Endothelial cell of umbilical vein (primary cell): ENCODE results near the gene MAEL. TPM values are rescaled to one million over a fixed set of nuclear protein-coding genes. Genes with fewer than 3 reads are reported as not detected.

Experiments used
- BruUV-seq: library from RNA; stranded (reverse); fragments of 400-500 nt; replicated peaks from 2 replicates; lab custom pipeline; 2021; lab: Mats Ljungman, UMichigan
- CTCF ChIA-PET: fragments of 300-600, 350-600 bp; sonication (Branson Sonifier 250); formaldehyde crosslinking; loops from one replicate; lab custom pipeline; 2021; ENCODE audit warnings: antibody characterized with exemption, inconsistent platforms; lab: Charles Lee
- POLR2A ChIA-PET: fragments of 300-600, 350-600 bp; sonication (Branson Sonifier 250); formaldehyde crosslinking; loops from one replicate; lab custom pipeline; 2021; ENCODE audit warnings: antibody characterized with exemption, inconsistent platforms; lab: Charles Lee
- DNase-seq: peaks from one replicate; pipeline ENCODE4 v3.0.0-alpha.2; 2011; ENCODE audit warnings: low read depth, low spot score
- FAIRE-seq: peaks from 2 replicates; lab custom pipeline; 2011; peaks lifted over from hg19 to GRCh38; lab: Jason Lieb, UNC
- H2AFZ ChIP-seq: 2 replicates; pipeline ENCODE4 v1.6.0; 2012; ENCODE audit warnings: low read depth, low read length, control low read depth, inconsistent platforms
- H3K27ac ChIP-seq: 2 replicates; pipeline ENCODE4 v1.5.1; 2011; ENCODE audit warnings: low read depth, mild to moderate bottlenecking, control low read depth, low read length, moderate library complexity; ENCODE audit not compliant: insufficient read depth
- H3K27me3 ChIP-seq, 2 experiments: 2 replicates each; pipeline versions ENCODE4 v1.6.0 to v1.6.1; 2011; ENCODE audit warnings: low read length in 2 of 2, mixed read lengths in 1 of 2; ENCODE audit not compliant: control insufficient read depth in 2 of 2, insufficient read depth in 2 of 2
- H3K36me3 ChIP-seq, 2 experiments: 2 replicates in 1 of 2; 3 replicates in 1 of 2; pipeline ENCODE4 v1.5.1; 2011; ENCODE audit warnings: low read length in 2 of 2, mild to moderate bottlenecking in 1 of 2, moderate library complexity in 1 of 2; ENCODE audit not compliant: control insufficient read depth in 2 of 2, insufficient read depth in 2 of 2; ENCODE audit errors: extremely low read depth in 1 of 2
- H3K4me1 ChIP-seq: 3 replicates; pipeline ENCODE4 v1.5.1; 2011; ENCODE audit warnings: mild to moderate bottlenecking, low read length; ENCODE audit not compliant: control insufficient read depth, insufficient read depth; ENCODE audit errors: extremely low read depth
- H3K4me2 ChIP-seq: 2 replicates; pipeline ENCODE4 v1.6.1; 2011; ENCODE audit warnings: low read length, control low read depth, mixed read lengths; ENCODE audit not compliant: insufficient read depth
- H3K4me3 ChIP-seq, 3 experiments: fragments of 200-600 bp in 1 of 3; sonication (generic), shearing (Covaris generic) in 1 of 3; replicated peaks in 1 of 3; 2 replicates each; pipeline ENCODE4 v1.5.1; 2011 to 2016; ENCODE audit warnings: control low read depth in 3 of 3, low read length in 3 of 3, mild to moderate bottlenecking in 2 of 3, inconsistent platforms in 1 of 3, low read depth in 1 of 3, moderate library complexity in 1 of 3; ENCODE audit not compliant: insufficient read depth in 1 of 3
- H3K79me2 ChIP-seq: 2 replicates; pipeline ENCODE4 v1.6.0; 2012; ENCODE audit warnings: low read length, inconsistent platforms; ENCODE audit not compliant: control insufficient read depth, insufficient read depth
- H3K9ac ChIP-seq: replicated peaks from 2 replicates; pipeline ENCODE3; 2011; ENCODE audit warnings: low read length, control low read depth; ENCODE audit not compliant: insufficient read depth; ENCODE audit errors: extremely low read depth
- H3K9me1 ChIP-seq: replicated peaks from 3 replicates; pipeline ENCODE4 v1.6.0; 2011; ENCODE audit warnings: mild to moderate bottlenecking, low read length; ENCODE audit not compliant: control insufficient read depth, insufficient read depth; ENCODE audit errors: extremely low read depth
- H3K9me3 ChIP-seq: replicated peaks from 2 replicates; pipeline ENCODE4 v1.5.1; 2012; ENCODE audit warnings: low read length, inconsistent platforms; ENCODE audit not compliant: control insufficient read depth, insufficient read depth
- H4K20me1 ChIP-seq: replicated peaks from 2 replicates; pipeline ENCODE3; 2011; ENCODE audit warnings: mild to moderate bottlenecking, low read length; ENCODE audit not compliant: control insufficient read depth, insufficient read depth; ENCODE audit errors: extremely low read depth
- FOS ChIP-seq: IDR thresholded peaks from 2 replicates; pipeline ENCODE4 v1.6.1; 2011; ENCODE audit warnings: mild to moderate bottlenecking, low read length, moderate library complexity, borderline replicate concordance; ENCODE audit not compliant: insufficient read depth
- GATA2 ChIP-seq: IDR thresholded peaks from 2 replicates; pipeline ENCODE4 v1.7.0; 2011; ENCODE audit warnings: low read depth, mild to moderate bottlenecking, moderate library complexity, mixed read lengths, low read length; ENCODE audit not compliant: insufficient read length, insufficient read depth
- JUN ChIP-seq: IDR thresholded peaks from 2 replicates; pipeline ENCODE4 v1.6.1; 2011; ENCODE audit warnings: borderline replicate concordance, low read depth; ENCODE audit not compliant: insufficient read length, insufficient read depth
- MYC ChIP-seq: IDR thresholded peaks from one replicate; pipeline ENCODE4 v1.6.1; 2011; ENCODE audit warnings: mild to moderate bottlenecking, low read depth, low read length
- POLR2AphosphoS5 ChIP-seq: IDR thresholded peaks from 2 replicates; pipeline ENCODE4 v1.6.1; 2012; ENCODE audit warnings: low read depth, mild to moderate bottlenecking, control low read depth, low read length, moderate library complexity; ENCODE audit not compliant: insufficient read depth
- dilution Hi-C: fragments of 300-500 bp; cut with MboI; formaldehyde crosslinking; loops from one replicate; pipeline ENCODE4 v1.15.0; 2019; ENCODE audit warnings: low sequenced_read_pairs; ENCODE audit not compliant: extremely low pct_ligation_motif_present
- intact Hi-C: fragments of 100-400 bp; cut with micrococcal nuclease; formaldehyde crosslinking; loops from one replicate; pipeline ENCODE4 v1.10.0; 2022
- polyA plus RNA-seq, 4 experiments: library from polyadenylated mRNA; depleted of rRNA in 3 of 4; stranded (reverse) in 3 of 4; unstranded in 1 of 4; fragments of >200 nt; gene quantifications; 2 replicates each; pipeline versions ENCODE4 v1.2.1 to v1.2.3, GENCODE V29; 2011 to 2012; ENCODE audit warnings: missing spikeins in 1 of 4
- total RNA-seq: library from RNA; stranded (reverse); gene quantifications from 2 replicates; pipeline ENCODE4 v1.2.3, GENCODE V29; 2021
- TF ChIP-seq, protein P1 (sequence below): IDR thresholded peaks from 2 replicates; pipeline ENCODE4 v1.6.1; 2011; ENCODE audit not compliant: insufficient read depth, insufficient read length

The MAEL gene
- total and polyA plus RNA-seq, 2 donors (not counting 3 experiments of a cell fraction or from before 2014, with no cell fraction given) = 0.04 TPM; not detected in 1

DNA sequence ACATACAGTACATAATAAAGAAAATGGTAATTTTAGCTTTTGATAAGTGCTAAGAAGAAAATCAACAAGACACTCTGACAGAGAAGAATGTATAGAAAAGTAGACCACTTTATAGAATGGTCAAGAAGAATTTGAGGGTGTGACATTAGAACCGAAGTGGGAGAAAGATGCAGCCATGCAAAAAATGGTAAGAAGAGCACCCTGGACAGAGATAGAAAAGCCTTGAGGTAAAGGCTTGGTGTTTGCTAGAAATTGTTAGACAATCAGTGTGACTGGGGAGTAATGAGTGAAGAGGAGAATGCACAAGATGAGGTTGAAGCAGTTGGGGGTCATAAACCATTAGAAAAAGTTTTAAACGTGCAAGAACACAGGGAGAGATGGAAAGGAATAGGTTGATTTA lies 23.5 kb downstream of the MAEL start:
- Histone ChIP-seq H3K4me1 (no peaks in the 10 kb centered on the region), H3K9me1 (no peaks in the 10 kb centered on the region), H4K20me1 (no peaks in the 10 kb centered on the region), H3K9me3 (no peaks in the 10 kb centered on the region), H3K79me2 (no peaks in the 10 kb centered on the region), H3K4me3 (no peak overlapping the region), H2AFZ (no peak overlapping the region), H3K27ac (no peak overlapping the region), H3K4me2 (no peak overlapping the region), H3K9ac (no peak overlapping the region), H3K27me3 (no peaks in the 10 kb centered on the region), H3K36me3 (no peaks in the 10 kb centered on the region)
- FAIRE-seq (no peak), DNase-seq (no peak)
- TF ChIP-seq, protein P1, sequence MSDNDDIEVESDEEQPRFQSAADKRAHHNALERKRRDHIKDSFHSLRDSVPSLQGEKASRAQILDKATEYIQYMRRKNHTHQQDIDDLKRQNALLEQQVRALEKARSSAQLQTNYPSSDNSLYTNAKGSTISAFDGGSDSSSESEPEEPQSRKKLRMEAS = no peak
- intact Hi-C loops (no loop called here), dilution Hi-C loops (no loop called here)
- ChIA-PET CTCF (interaction anchor here (0.6 kb wide), 1 partner anchor 33 kb away, joined by 3 read pairs; no protein-coding TSS in a partner anchor), POLR2A (no interaction called here)
- no TSS peak for BruUV-seq

GRCh38 chr1:167013108-167013929 lies 24.2 kb downstream of the MAEL start:
- CTCF ChIA-PET = interaction anchor here (0.6 kb wide), 1 partner anchor 34 kb away, joined by 3 read pairs; no protein-coding TSS in a partner anchor

More at GRCh38 chr1:167013108-167013929, 24.2 kb downstream of the MAEL start:
- TF ChIP-seq GATA2 (no peak), JUN (no peak), MYC (no peak), POLR2AphosphoS5 (no peak), FOS (no peak)
- FAIRE-seq (no peak), DNase-seq (no peak)
- dilution Hi-C loops (no loop called here), intact Hi-C loops (no loop called here)
- Histone ChIP-seq H2AFZ (no peak overlapping the region), H4K20me1 (no peaks in the 10 kb centered on the region), H3K36me3 (no peaks in the 10 kb centered on the region), H3K4me1 (no peaks in the 10 kb centered on the region), H3K9me3 (no peaks in the 10 kb centered on the region), H3K27ac (no peak overlapping the region), H3K79me2 (no peaks in the 10 kb centered on the region), H3K9me1 (no peaks in the 10 kb centered on the region), H3K4me3 (no peak overlapping the region), H3K27me3 (no peaks in the 10 kb centered on the region), H3K9ac (no peak overlapping the region), H3K4me2 (no peak overlapping the region)
- no TSS peak for BruUV-seq
- POLR2A ChIA-PET = no interaction called here
